HG03432 (cell line): ENCODE data around the gene PMEL.

Experiments used
- ATAC-seq: cut with Tn5 transposase; IDR thresholded peaks from one replicate; pipeline ENCODE4 v1.9.1; 2021; ENCODE audit warnings: mild to moderate bottlenecking, moderate library complexity; ENCODE audit not compliant: unreplicated experiment

PMEL gene

DNA sequence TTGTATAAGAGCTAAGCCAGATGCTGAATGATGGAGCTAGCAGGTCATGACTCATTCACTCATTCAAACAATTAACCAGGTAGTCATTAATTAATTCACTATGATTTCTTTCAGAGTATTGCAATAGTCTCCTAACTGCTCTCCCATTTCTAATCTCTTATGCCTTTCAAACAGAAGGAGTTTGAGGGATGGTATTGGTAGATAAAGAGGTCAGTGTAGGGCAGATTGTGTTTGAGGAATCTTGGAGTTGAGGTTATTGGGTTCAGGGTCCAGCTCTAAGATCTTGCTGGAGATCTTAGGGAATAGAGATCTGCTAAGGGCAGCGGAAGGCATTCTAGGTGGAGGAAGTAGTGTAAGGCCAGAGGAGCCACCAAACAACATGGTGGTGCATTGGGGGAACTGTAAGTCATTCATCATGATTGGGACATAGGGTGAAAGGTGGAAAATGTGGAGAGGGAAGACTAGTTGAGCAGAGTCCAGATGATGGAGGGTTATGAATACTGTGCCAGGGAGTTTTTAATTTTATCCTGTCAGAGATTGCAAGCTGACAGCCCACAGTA is 23.2 kb downstream of the PMEL start:
- no peak for ATAC-seq

DNA sequence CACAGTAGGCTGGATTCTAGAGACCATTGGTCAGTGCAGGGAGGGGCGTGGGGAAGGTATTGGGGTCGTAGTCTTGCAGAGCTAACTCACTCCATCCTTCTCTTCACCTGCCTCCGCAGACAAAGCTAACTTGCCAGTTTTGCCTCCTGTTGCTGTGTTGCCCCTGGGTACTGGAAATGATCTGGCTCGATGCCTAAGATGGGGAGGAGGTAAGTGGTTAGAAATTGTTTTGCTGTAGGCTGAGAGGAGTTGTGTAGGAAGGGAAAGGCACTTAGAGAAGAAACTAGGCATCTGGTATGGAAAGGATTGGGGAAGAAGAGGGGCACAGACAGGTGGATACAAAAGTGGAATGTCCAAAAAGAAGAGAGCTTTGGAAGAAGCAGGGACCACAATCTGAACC is 23.8 kb downstream of the PMEL start:
- ATAC-seq = no peak

DNA sequence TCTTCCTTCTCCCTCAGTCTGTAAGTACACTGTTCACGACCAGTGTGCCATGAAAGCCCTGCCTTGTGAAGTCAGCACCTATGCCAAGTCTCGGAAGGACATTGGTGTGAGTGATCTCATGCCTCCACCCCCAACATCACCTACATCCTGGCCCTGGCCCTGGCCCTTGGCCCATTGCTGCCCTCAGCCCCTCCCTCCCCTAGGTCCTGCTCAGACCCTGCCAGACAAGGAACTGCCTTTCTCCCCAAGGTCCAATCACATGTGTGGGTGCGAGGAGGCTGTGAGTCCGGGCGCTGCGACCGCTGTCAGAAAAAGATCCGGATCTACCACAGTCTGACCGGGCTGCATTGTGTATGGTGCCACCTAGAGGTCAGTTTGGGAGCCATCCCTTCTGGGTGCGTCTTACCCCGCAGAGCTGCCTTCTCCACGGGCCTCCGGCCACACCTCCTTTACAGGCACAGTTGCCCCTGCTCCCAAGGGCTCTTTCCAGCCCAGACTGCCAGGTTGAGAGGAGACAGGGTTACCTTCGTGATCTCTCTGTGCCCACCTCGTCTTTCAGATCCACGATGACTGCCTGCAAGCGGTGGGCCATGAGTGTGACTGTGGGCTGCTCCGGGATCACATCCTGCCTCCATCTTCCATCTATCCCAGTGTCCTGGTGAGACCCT is 25.6 kb downstream of the PMEL start:
- peak; percentile 97 for ATAC-seq

DNA sequence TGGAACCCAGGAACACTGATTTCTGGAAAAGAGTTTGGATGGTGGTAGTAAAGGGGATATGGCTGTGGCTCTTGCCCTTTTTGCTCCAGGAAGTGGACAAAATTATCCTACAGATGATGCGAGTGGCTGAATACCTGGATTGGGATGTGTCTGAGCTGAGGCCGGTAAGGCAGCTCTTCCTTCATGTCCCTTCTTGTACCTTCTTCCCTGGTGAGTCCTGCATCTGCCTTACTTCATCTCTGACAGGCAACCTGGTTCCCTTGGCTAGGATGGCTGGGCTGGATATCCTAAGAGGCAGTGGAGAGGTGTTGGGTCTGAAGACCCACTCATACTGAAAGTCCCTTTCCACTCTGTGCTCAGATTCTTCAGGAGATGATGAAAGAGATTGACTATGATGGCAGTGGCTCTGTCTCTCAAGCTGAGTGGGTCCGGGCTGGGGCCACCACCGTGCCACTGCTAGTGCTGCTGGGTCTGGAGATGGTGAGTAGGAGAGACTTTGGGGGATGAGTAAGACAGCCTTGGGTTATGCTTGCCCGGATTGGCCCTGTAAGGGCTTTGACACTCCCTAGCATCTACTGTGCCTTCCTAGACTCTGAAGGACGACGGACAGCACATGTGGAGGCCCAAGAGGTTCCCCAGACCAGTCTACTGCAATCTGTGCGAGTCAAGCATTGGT is 26.9 kb downstream of the PMEL start:
- ATAC-seq = no peak

DNA sequence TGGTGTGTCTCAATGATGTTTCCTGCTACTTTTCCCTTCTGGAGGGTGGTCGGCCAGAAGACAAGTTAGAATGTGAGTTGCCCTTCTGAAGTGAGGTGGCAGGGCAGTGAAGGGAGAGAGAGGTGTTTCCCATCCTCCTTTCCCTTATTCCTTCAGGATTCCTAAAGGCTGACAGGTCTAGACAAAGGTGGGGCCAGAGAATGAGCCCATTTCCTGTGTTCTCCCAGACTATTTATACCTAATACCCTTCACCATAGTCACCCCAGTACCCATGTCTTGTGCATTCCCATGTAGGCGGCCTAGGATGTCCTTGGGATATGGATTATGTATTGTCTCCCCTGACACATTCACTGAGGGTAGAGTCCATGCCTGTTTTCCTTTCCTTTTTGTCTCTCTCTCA is 27.9 kb downstream of the PMEL start:
- no peak for ATAC-seq

DNA sequence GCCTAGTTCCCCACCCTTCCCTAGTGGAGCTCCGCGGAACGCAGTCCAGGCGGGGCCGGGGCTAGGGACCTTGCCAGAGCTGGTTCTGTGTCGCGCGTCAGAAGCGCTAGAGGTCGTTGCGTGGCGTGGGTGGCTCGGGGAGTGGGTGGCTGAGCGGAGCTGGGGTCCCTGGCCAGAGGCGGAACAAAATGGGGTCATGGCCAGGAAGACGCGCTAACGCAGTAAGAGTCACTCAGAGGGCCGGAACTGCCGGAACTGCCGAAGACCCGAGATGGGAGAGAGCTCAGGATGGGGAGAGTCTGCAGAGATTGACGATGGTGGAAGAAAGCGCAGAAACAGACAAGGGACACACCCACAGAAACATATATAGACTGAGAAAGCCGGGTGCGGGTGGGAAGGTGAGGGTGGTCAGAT is 30.1 kb downstream of the PMEL start:
- ATAC-seq = no peak

DNA sequence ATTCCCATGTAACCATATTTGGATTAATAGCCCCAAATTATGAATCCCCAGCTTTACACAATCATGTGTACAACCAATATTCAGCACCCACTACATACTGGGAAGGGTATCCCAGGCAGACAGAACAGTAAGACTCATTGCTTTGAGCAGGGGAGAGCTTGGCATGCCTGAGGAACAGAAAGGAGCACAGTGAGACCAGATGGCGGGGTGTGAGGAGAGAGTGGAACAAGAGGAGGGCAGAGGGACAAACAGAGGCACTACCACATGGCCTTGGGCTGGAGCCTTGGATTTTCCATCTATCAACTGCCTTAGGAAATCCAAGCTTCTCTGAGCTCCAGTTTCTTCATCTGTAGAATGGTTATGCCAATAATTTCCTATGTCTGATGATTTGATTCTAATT is 31.1 kb downstream of the PMEL start:
- ATAC-seq = no peak

DNA sequence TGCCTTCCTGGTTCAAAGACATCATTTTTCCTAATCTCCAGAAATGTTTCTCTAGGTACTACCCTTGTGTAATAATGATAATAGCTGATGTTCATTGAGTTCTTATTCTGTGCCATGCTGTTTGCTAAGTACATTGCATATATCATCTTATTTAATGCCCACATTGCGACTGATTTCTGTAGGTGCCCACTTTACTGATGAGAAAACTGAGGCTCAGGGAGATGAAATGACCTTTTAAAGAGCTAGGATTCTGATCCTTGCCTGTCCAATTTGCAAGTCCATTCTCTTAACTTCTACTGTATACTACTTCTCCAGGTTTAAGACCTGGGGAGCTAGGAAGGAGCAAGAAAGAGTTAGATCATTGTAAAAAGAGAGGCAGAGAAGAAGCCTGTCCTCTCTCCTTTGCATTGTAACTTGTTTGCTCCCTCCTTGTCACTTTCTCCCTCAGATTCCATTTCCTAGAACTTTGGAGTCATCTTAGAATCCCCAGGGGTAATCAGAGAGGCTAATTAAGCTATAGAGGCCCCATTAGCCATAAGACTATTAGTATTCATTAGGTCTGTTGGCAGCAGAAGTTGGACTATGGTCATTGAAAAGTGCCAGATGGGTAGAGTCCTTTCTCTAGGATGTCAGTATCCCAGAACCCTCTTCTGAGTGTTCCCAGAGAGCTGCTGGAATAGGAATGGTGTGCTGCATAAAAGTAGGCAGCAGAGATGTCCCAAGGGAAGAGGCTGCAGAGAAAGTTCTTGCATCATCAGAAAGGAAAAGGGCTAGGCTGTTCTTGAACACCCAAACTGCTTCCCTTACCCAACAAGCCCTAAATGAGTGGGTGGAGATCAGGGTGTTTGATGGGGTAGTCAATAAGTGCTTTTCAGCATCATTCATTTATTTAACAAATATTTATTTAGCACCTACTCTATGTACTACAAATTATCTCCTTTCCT is 31.8 kb downstream of the PMEL start:
- ATAC-seq = no peak

DNA sequence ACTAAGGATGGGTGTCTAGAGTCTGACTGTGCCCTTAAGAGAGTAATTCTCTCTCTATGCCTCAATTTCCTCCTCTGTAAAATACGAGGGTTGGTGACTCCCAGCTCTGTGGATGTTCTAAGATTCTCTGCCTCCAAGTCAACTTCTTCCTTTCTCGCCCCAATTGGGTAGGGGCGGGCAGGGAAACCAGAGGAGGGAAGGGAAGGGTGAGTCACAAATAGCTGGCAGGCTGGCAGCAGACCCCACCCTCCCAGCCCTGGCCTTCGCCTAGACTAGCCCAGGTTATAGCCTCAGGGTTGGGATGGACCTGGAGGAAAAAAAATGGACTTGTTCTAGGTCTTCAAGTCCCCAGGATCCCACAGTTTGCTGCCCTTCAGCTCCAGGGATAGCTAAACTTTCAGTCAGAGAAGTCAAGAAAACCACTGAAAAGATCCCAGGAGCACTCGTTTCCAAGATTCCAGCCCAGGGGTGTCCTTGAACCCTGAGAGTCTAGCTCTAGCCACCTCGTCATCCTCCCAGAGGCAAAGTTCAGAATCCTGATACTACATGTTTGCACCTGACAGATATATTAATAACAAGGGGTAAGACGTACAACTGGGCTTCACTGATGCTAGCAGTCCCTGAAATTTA is 32.6 kb downstream of the PMEL start:
- ATAC-seq = no peak

DNA sequence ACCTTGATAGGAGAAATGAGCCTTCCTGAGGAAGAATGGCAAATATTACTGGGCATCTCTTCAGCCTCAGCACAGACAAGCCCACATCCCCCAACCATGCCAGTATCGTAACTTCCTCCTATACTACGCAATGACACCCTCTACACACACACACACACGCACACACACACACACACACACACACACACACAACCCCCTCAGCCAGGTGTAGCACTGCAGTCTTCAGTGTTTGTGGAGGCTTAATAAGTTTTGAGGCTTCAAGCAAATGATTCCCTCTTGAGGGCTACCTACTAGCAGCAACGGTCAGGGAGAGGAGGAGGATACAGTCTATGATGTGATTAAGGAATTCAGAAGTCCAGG is 33.3 kb downstream of the PMEL start:
- no peak for ATAC-seq

DNA sequence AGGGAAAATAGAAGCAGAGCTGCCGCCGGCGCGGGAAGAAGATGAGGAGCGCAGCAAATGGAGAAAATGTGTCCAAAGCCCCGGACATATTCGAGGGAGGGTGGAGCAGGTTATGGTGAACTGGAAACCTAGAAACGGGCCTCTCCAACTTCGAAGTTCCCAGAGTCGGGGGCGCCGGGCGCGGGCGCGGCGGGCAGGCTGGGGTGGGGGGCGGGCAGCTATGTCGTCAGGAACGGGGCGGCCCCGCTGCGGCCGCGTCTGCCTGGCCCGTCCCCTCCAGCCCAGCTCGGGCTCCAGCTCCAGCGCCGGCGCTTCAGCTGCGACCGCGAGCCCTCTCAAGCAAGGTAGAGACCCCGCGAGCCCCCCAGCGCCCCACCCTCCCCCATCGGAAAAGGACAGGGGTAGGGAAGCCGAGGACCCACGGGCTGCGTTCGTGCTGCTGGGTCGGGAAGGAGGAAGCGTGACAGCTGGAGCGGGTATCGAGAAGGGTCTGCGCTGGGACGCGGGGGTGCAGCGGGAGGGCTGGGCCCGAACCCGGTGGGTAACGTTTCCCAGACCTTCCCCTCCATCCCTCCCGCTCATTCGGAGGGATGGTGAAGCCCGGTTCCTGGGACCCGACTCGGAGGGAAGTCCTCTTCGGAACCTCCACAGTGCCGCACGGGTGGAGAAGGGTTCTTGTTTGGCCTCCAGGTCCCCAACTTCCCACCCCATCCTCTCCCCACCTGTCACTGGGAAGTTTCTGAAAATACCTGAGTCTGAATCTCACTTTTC is 33.9 kb downstream of the PMEL start:
- no peak for ATAC-seq

DNA sequence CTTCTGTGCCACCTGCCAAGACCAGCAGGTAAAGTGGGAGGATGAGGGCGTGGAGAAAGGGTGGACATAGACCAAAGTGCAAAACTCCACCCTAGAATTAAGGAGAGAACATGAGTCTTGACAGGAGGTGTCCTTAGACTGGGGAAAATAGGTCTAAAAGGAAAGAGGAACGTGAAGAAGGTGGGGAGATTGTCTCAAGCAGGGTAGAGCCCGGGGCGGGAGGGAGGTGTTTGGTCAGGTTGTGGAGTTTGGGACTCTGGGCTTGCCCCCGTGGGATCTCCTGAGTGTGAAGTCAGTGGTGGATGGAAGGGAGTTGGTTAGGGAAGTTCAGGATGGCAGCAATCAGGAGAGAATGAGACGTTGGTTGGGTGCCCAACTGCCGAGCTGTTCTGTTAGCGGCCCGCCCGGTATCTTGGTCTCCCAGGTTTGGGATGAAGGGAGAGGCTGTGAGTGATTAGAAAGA is 34.5 kb downstream of the PMEL start:
- ATAC-seq = no peak

DNA sequence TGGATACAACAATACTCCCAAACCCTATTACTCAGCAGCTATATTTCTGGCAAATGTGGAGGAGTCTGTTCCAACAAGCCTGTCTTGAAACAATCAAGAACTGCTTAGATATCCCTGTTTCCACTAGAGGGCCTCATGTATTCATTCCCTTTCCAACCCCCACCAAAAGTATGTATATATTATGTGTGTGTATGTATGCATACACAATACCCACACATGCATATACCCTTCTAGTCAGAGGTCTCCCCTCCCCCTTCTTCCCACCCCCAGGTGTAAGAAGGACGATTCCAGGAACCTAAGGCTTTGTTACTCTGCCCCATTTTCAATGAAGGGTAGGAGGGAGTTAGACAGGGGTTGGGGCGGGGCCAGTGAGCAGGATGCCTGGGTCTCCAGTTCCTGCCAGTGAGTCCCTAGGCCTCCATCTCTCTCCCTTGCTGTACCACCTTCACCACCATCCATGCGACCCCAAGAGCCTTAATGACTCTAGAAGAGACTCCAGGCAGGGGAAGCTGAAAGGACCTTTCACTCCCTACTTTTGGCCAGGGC is 35.0 kb downstream of the PMEL start, which contains the start of gene DGKA:
DGKA (plus strand) TSS at position 392 of the 546 bp plus-strand sequence. CDS start 5,342 bp downstream, outside the sequence.
- peak; percentile 18 for ATAC-seq

DNA sequence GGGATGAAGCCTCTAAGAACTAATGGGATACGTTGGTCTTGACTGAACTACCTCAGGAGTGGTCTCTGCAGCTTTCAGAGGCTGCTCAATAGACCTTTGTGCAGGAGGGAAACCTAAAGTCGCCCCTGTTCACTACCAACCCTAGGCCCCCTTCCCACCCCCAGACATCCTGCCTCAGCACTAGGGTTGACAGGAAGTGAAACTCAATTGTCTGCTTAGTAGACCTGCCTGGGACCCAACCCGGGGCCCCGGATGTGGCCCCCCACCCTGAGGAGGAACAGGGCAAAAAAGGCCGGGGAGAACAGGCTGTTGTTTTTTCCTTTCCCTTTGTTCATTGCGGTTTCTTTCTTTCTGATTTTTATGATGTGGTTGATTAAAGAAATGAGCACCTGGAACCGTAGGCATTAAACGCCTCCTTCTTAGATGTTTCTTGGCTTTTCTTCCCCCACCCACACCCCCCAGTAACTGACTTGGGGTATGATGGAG is 36.5 kb downstream of the PMEL start:
- ATAC-seq = peak; percentile 34

DNA sequence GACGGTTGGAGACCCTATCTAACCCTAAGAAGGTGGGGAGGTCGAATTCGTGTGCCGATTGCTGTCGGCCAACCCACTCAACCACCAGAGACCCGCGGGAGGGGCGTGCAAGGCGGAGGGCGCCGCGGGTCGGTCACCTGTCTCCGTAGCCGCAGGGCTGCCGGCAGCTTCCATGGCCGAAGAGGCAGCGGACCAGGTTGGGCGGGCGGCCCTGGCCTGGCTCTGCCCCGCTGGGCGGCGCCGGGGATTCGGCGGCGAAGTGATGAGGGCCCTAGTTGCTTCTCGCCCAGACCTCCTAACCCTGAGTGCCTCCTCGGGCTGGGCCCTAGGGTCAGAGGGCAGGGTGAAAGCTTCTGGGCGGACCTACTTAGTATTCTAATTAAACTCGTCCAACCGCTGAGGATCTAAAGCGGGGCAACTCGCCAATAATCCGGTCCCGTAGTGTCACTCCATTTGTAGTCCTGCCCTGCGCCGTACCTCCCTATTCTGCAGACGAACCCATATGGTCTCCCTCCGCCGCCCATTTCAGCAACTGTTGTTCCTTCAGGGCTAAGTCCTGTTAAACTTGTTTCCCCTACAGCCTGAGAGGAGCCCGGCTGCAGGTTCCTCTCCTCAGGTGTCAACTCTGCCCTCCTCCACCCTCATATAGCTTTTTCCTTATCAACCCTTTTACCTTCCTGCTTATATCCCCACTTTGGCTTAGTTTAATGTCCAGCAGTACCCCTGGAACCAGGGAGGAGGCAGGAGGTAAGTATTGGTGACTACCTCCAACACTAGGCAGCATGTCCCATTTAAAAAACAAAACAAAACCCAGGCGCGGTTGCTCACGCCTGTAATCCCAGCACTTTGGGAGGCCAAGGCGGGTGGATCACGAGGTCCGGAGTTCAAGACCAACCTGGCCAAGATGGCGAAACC is 38.0 kb downstream of the PMEL start, which contains the start of gene PYM1:
PYM1 (minus strand) TSS at position 307 of the 915 bp plus-strand sequence; CDS start at position 174, 133 bp downstream.
- ATAC-seq = peak; percentile 39

DNA sequence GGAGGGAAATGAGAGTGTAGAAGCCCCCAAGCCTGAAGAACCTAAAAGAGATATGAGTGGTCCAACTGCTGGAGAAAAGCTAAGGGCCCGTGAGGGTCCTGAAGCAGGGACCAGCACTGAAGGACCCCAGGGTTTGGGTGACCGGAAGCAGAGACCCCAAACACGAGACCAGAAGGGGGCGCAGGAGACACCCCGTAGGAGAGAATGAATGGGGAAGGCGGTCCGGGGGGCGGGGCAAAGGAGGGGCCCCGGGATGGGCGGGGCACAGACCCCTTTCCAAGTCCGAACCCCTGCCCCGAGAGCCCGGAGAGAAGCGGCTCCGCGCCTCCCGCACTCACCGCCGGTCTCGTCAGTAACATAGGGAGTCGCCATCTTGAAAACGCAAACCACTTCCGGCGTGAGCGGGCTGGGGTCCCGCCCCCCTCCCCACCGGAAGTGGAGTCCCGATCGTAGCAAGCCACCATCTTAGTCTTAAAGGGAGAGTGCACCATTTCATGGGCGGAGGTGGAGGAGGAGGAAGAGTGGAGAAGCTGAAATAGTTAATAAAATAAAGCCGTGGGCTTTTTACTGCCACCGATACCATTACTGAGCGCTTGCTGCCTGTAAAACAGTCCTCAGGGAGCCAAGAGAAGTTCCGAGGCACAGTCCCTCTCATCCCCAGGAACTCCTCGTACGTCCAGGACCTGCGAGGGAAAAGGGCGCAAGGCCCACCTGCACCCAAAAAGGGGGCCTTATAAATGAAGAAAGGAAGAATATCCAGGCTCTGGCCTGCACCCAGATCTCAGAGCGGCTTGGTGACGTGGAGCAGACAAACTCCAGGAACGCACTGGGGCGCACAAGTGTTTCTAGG is 38.9 kb downstream of the PMEL start:
- ATAC-seq = peak; percentile 55
